Measurements from ENCODE around the gene ZSCAN20.

Gene ZSCAN20

DNA sequence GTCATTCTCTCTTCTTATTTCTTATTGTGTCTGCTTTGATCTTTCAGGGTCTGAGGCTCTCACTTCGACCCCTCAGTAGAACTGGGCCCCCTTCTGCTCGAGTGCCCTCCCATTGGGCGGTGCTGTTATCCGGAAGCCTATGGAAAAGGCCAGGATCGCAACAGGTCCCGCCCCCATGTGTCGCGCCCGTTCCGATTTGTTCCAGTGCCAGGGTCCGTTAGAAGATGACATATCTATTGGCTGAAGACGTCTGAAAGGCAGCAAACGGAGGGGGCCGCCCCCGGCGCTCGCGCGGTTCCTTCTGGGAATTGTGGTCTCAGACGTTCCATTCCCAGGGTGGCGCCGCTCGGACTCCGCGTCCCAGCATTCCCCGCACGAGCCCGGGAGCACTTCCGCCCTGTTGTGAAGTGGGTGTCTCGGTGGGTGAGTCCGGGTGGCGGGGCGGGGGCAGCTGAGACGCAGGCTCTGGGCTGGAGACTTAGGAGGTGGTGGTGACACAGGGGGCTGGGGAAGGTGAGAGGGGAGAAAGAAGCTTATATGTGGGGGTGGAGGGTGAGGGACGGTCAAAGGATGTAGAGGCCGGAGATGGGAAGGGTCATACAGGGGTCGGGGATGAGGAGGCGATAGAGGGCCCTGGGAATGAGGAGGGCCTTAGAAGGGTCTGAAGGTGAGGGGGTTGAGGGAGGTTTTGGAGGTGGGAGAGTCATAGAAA is at the start of gene ZSCAN20:
Gene ZSCAN20 (plus strand): TSS at position 377 of the 712 bp plus-strand sequence. CDS start 6,644 bp downstream, outside the sequence.
- peak; percentile 91 to 96 for DNase-seq

GRCh38 chr1:33424205-33424604 is 48.2 kb upstream of the ZSCAN20 start:
- no peak for DNase-seq

GRCh38 chr1:33424610-33425009 is 47.8 kb upstream of the ZSCAN20 start:
- no peak for DNase-seq

DNA sequence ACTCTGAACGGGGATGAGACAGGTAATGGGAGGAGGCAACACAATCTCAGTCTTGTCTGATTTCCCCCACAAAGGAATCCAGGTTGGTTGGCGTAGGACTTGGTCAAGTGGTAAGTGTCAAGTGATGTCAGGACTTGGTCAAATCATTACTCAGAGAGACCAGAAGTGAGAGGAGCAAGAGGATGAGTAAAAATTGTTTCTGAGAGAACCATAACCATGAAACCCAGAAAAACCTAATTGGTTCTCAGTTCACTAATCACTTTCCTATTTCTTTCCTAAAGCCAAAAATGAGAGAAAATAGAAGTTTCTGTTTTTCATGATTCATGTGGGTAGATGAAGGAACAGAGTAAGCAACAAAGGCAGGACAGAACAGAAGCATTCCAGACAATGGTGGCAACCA is 46.5 kb upstream of the ZSCAN20 start:
- DNase-seq: no peak

- no peak for DNase-seq
These were observed 45.5 kb upstream of the ZSCAN20 start for GRCh38 chr1:33426916-33427315.

DNA sequence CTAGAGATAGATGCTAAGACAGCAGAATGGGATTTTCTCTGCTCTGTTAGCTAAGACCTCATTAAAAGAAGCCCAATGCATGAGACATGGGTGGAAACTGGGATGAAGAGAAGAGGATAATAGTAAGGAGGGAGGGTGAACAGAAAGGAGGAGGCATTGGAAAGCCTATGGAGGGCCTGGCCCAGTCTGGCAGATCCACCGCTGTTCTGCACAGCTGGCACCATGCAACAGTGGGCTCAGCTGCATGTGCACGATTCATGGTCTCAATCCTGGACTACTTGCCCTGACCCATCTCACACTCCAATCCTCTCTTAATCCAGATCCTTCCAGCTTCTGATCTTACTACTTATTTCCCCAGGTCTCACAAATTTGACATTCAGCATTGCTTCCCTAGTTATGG is 43.8 kb upstream of the ZSCAN20 start:
- no peak for DNase-seq

GRCh38 chr1:33429332-33429731 is 43.1 kb upstream of the ZSCAN20 start:
- DNase-seq: no peak

DNA sequence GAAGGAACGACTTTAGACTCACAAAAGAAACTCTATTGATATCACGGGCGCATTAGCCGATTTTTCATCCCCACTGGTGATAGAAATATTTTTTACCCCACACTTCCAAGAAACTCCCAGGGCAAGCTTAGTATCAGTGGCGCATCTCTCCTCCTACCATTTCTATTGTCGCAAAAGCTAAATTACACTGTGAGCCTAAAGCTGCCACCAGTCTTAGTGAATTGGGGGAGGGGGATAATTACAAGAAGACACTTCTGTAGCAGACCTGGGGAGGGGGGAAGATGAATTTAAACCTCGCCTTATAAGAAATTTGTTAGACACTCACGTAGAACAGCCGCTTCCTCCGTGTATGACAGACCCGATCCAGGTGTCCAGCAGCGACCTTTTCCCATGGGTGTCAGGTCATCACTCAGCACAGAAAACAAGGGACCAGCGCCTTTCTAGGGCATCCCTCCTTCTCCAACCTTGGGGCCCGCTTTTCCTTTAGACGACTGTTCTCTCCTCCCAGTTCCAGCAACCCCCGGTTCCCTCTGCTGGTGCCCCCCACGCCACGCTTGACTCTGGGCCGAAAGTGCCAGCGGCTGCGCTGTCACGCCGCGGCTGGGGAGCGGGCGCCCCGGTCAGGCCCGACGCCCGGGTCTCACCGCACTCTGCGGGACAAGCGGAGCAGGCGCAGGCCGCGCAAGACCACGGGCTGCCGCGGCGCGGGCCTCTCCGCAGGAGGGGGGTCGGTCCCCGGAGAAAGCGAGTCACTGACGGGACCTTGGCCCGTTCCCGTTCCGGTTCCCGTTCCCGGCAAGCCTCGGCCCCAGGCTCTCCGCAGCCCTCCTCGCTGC is 42.4 kb upstream of the ZSCAN20 start:
- no peak for DNase-seq

DNA sequence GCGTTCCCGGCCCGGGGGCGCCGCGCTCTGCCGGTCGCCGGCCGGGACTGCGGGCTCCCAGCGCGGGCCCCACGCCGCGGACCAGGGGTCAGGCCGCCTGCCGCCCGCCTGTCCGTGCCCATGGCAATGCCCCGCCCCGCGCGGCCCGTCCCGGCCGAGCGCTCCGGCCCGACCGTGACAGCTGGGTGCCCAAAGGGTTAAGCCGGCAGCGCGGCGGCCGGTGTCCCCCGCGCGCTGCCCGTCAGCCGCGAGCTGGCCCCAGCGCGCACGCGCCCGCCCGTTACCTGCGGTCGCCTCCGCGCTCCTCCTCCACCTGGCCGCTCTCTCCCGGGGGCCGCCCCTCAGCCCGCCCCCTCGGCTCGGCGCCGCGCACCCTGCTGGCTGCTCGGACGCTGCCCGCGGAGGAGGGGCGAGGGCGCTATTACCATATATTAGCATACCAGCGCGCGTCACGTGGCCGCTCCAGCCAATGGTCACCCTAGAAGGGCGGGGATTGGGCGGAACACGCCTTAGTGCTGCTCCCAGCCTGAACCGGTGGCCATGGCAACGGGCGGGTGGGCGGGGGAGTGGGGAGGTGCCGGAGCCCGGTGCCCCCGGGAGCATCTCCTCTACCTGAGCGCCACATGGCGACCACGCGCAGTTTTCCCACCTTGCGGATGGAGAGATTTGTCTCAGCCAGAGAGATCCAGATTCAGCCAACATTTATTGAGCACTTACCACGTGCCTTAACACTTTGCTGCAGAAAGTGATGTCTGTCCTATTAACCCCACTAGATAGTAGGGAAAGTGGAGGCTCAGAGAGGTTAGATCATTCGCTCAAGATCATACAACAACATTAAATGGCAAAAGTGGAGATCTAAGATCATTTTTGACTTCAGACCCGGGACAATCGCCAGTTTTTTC is 41.5 kb upstream of the ZSCAN20 start, which contains the start of gene PHC2:
Gene PHC2 (minus strand): TSS at position 404 of the 902 bp plus-strand sequence. CDS start 55,556 bp downstream, outside the sequence.
- DNase-seq: peak; percentile 85 to 93

DNA sequence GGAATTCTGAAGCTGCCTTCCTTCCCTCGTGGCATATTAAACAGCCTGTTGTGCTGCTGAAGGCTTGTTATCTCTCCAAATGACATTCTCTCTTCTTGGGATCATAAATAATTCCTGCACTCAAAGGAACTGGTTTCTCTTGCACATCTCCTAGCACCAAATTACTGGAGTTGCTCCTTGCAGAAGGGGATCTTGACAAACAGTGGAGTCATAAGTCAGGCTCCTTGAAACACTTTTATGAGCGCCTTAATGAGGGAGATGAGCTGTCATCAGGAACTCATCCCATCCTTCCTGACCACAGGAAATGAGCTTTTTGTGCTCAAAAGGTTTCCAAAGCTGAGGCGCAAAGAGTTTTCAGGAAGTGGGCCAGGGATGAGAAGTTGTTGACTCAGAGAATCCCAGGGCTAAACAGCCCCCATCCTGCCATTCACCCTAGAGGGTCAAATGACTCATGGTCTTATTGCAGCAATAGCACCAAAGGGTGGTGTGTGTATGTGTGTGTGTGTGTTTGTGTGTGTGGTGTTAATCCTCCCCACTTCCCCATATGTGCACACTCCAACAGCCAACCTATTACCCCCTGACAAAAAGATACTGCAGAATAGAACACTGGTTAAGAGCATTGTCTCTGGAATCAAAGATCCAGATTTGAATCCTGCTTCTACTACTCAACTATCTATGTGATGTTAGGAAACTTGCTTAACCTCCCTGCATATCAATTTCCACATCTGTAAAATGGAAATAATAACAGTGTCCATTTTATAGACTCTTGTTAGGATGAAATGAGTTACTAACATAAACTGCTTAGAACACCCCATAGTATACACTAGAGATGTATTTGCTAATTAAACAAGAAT is 38.7 kb upstream of the ZSCAN20 start:
- DNase-seq: peak; percentile 87 to 93

DNA sequence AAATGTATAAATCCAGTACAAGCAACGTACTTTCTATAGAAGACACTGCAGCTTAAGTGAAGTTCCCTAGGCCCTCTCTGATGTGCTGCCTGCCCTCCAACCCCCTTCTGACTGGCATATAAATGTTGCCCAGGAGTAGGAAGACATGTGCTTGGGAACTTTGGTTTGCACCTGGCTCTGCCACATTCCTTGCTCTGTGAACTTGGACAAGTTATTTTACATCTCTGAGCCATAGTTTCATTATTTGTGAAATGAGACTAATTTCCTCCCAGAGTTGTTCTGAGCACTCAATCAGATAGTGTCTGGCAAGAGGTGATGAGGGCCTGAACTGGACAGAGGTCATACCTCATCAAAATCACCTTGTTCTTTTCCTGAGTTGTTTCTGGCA is 38.1 kb upstream of the ZSCAN20 start:
- no peak for DNase-seq

- DNase-seq: no peak
These were observed 37.2 kb upstream of the ZSCAN20 start for GRCh38 chr1:33435096-33435820.

GRCh38 chr1:33436557-33437285 is 35.7 kb upstream of the ZSCAN20 start:
- DNase-seq: no peak

DNA sequence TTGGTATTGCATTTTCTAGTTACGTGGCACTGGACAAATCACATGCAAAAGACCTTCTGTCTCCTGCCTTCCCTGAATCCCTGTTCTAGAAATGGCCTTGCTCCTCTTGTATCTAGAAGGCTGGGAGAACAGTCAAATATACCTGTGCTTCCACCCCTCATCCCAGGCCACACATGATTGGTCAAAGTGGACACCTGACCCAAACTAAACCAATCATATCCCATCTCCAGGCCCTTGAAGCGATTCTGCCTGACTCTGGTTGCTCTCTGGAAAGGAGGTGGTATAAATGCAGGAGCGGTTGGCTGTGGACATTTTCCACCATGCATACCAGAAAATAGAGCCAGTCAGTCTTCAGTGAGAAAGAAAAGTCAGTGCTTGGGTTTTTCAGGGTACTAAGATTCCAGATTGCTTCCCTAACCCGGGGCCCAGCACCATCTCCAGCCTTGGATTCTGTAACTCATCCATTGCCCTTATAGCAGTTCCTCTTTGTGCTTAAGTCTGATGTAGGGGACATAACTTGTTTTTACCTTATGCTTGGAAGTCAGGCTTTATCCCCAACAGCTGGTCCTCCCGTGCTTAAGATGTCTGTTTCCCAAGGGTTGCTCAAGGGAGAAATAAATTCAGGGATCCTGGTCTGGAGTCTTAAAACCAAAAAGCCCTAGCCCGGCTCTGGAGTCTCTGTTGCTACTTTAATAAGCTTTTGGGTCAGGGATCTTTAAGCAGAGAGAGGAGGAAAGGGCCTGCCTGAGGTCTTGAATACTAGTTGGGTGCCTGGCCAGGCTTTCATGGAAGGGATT is 33.9 kb upstream of the ZSCAN20 start:
- DNase-seq: no peak

- no peak for DNase-seq
These were observed 32.8 kb upstream of the ZSCAN20 start for GRCh38 chr1:33439662-33440061.

- no peak for DNase-seq
These were observed 31.2 kb upstream of the ZSCAN20 start for GRCh38 chr1:33441088-33441745.

- no peak for DNase-seq
These were observed 30.3 kb upstream of the ZSCAN20 start for GRCh38 chr1:33442141-33442540.

- no peak for DNase-seq
These were observed 29.3 kb upstream of the ZSCAN20 start for GRCh38 chr1:33443080-33443704.

Data from AML-193 (cell line).